Activated T-helper 17 cell treated with anti-CD3 and anti-CD28 coated beads, Interleukin-2, amount 50 U/mL, for 72 hours (primary cell): Measurements from ENCODE around the gene GART. TPM values are rescaled to one million over a fixed set of nuclear protein-coding genes. Genes with fewer than 3 reads are reported as not detected.
A peak's percentile ranks its signal among the peaks of the same experiment; 100 is the strongest.
"Not testable (repeated sequence)": the region's sequence is repeated elsewhere in the genome, so short reads cannot be mapped to it uniquely, and the experiment has no call there.

ENCODE experiments used
- ATAC-seq: fragments of 150-1000 bp; cut with Tn5 transposase; replicated peaks from 2 replicates; pipeline ENCODE4 v1.10.0; 2021; ENCODE audit warnings: mild to moderate bottlenecking, moderate library complexity
- H3K27ac Mint-ChIP-seq: one replicate; pipeline ENCODE4 v1.8.0; 2022; ENCODE audit warnings: mixed read lengths
- H3K27me3 Mint-ChIP-seq: one replicate; pipeline ENCODE4 v1.8.0; 2022; ENCODE audit warnings: mixed read lengths
- H3K36me3 Mint-ChIP-seq: one replicate; pipeline ENCODE4 v1.8.0; 2022; ENCODE audit warnings: low read depth, mild to moderate bottlenecking, mixed read lengths
- H3K4me1 Mint-ChIP-seq: one replicate; pipeline ENCODE4 v1.8.0; 2022; ENCODE audit warnings: mixed read lengths
- H3K4me3 Mint-ChIP-seq: one replicate; pipeline ENCODE4 v1.8.0; 2022; ENCODE audit warnings: mild to moderate bottlenecking, mixed read lengths
- H3K9me3 Mint-ChIP-seq: one replicate; pipeline ENCODE4 v1.8.0; 2022; ENCODE audit warnings: mixed read lengths
- total RNA-seq, 2 donors: library from RNA; stranded (reverse); gene quantifications; one replicate each; pipeline ENCODE4 v1.2.3, GENCODE V29; 2022

The GART gene
- 100 to 1,000 TPM in 1 of 2 donors, 10 to 100 TPM in 1; 91.9 to 196 TPM for total RNA-seq

DNA sequence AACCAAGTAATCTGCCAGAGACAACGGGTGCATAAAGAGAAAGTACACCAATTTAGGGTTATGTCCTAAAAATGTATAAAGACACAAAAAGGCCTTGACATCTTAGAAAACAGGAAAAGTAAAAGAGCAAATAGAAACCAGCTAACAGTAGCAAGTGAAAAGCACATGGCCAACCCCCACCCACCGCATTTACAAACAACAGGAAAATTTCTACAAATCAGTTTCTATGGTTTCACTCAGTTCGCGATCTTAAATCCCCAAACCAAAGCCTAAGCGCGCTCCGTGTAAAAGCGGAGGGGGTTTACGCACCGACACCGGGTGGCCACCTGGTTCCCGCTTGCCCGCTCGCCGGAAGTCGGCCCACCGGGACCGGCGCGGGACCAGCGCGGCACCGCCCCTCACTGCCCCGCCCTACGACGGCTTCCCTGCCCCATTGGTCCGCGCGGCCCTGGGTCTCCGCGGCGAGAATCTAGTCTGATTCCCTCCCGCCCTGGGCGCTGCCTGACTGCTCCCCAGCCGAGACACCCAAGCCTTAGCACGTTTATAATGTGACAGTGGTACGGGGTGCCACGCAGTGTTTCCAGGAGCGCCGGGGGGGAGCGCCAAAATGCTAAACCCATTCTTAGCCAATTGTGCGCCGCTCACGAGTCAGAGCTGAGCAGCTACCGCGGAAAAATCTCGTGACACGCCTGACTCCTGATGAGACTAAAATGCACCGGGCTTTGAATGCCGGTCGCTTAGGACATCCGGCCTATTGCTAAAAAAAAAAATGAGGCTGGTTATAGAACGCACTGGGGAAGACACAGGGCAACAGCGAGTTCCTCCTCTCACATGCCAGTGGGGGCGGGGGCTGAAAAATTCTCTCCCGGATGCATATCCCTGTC is at the start of gene GART:
Gene GART, minus strand, starts transcription at position 362 of the 884 bp plus-strand sequence. CDS start 2,802 bp downstream, outside the sequence.
- peaks cover 86% of the 10 kb centered on the region for H3K36me3 Mint-ChIP-seq
- H3K4me1 Mint-ChIP-seq, result peaks cover 23% of the 10 kb centered on the region

DNA sequence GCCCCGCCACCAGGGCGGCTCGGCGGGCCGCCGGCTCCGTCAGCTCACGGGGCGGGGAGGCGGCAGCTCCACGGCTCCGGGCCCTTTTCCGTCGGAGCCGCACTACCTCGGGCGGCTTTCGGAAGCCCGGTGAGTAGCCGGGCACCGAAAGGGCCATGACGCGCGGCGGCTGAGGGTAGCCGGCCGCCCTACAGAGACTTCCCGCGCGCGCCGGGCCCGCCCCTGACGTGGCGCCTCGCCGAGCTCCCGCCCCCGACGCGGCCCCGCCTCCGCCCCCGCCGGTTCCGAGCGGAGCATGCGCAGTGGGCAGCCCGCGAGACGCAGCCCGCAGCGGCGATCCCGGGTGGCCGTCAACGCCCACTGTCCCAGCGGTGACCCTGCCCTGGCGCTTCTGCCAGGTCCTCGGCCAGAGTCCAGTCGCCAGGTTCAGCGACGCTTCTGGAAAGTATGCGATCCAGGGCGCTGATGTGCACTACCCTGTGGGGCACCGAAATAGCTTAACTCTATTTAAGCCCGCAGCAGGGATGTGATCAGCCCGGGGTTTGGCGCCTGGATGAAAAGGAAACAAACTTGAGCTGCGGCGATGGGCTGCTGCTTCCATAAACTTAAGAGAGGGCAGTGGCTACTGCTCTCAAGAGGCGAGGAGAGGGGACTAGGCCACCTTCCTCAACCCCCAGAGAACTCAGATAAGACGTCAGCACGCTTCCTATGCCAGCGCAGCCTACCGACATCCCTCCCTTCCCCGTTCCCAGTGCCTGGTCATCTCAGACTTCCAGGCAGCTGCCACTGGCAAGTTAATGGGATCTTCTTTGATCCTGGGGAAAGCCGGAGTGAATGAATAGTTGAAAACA is 46.8 kb upstream of the GART start, which contains the start of gene DONSON:
Gene DONSON, minus strand, starts transcription at position 200 of the 851 bp plus-strand sequence. Its CDS starts 43 bp downstream, at position 157.
- Mint-ChIP-seq H3K4me1 (peaks cover 11% of the 10 kb centered on the region), H3K9me3 (no peaks in the 10 kb centered on the region), H3K27me3 (no peaks in the 10 kb centered on the region), H3K36me3 (peaks cover 37% of the 10 kb centered on the region), H3K4me3 (peak within 1 kb of the TSS; percentile 93), H3K27ac (peak within 1 kb of the TSS; percentile 89)
- peak; percentile 98 for ATAC-seq

More for the DNA sequence above, at the start of gene GART:
- H3K9me3 Mint-ChIP-seq, result no peaks in the 10 kb centered on the region
- H3K4me3 Mint-ChIP-seq, result peak within 1 kb of the TSS; percentile 99
- H3K27me3 Mint-ChIP-seq, result no peaks in the 10 kb centered on the region
- ATAC-seq, result peak; percentile 70
- peak within 1 kb of the TSS; percentile 100 for H3K27ac Mint-ChIP-seq

DNA sequence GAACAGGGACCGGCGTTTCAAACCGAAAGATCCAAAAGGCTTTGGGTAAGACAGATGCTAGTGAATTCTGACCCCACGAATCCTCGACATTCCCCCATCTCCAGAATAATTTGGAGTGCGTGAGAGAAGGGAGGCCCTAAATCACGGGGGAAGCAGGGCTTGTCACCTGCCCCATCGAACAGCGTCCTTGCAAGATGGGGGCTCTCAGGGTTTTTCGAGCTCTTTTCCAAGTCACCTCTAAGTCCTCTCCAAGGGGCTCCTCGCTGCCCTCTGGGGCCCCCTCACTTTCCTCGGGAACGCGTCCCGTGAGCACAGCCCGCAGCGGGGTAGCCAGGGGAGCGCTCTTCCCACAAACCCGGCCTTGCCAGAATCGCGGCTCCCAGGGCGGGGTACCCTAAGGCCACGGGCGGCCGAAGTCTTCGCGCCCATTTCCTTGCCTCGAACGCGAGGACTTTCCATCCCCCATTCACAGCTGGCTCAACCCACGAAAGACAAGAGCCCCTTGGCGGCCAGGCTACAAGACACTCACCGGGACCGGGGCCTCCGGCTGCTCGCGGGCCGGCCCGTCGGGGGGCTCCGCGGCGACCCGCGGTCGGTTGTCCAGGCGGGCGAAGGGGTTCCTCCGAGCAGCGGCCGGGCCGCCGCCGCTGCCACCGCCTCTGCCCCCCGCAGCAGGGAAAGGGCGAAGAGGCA is 46.0 kb upstream of the GART start:
- Mint-ChIP-seq H3K27me3 (no peaks in the 10 kb centered on the region), H3K27ac (peak overlapping the region; percentile 83)
- peak; percentile 20 for ATAC-seq

DNA sequence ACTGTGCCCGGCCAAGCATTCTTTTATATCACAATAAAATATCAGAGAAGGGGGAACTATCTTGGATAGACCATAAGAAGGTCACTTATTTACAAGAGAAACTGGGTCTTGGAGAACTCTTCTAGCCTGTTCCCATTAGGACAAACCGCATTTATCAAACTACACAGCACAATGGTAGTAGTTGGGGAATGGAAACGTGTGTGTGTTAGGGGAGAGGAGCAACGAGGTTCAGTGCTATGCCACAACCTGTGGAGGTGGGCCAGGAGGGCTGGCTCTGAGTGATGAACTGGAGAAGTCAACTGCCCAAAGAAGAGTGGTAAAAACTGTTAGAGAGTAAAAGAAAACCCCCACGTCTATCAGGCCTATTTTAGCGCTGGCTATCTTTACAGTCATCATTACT is 45.0 kb upstream of the GART start:
- Mint-ChIP-seq H3K4me3 (peak overlapping the region; percentile 93), H3K9me3 (no peaks in the 10 kb centered on the region), H3K4me1 (peaks cover 11% of the 10 kb centered on the region), H3K27ac (no peak overlapping the region), H3K36me3 (peaks cover 47% of the 10 kb centered on the region), H3K27me3 (no peaks in the 10 kb centered on the region)
- no peak for ATAC-seq

More for the DNA sequence above, 46.0 kb upstream of the GART start:
- Mint-ChIP-seq H3K9me3 (no peaks in the 10 kb centered on the region), H3K4me3 (peak overlapping the region; percentile 93), H3K4me1 (peaks cover 11% of the 10 kb centered on the region), H3K36me3 (peaks cover 37% of the 10 kb centered on the region)

DNA sequence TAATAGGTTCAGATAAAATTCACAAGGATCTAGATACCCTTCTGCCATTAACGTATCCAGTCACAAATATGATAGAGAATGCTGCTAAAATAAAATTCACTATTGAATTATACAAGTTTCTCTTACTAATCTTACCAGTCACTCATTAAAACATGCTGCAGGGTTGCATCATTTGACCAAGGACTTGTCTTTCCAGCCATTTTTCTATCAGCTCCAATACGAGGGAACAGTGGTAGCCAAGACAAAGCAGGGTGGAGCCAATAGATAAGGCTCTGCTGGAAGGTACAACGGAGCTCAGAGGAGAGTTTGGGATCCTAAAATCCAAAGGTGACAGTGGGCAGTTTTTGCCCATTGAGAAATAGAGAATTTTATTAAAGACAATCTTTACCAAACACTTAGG is 42.5 kb upstream of the GART start:
- Mint-ChIP-seq H3K4me3 (no peak overlapping the region), H3K27me3 (no peaks in the 10 kb centered on the region), H3K36me3 (peaks cover 70% of the 10 kb centered on the region), H3K9me3 (no peaks in the 10 kb centered on the region), H3K4me1 (peaks cover 11% of the 10 kb centered on the region), H3K27ac (no peak overlapping the region)
- no peak for ATAC-seq

DNA sequence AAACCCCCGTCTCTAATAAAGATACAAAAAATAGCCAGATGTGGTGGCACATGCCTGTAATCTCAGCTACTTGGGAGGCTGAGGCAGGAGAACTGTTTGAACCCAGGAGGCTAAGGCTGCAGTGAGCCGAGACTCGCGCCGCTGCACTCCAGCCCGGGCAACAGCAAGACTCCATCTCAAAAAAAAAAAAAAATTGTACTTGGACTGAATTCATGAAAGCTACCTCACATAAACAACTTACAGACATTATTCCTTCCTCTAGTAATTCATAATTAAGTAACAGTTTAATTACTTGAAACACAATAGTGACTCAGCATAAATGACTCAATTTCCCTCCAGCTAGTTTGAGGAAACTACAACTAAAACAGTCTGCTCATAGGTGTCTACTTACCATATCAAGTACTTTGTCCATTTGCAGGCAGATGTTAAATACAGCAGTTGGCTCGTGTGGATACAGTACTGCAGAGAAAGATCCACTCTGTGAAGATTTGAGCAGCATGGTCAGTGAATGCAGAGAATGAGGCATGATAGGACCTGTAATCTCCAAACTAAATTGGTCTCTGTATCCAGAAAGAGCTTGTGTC is 37.1 kb upstream of the GART start:
- H3K4me1 Mint-ChIP-seq, result peaks cover 5% of the 10 kb centered on the region
- H3K27ac Mint-ChIP-seq, result peak overlapping the region; percentile 75
- H3K9me3 Mint-ChIP-seq, result no peaks in the 10 kb centered on the region
- H3K4me3 Mint-ChIP-seq, result no peak overlapping the region
- H3K27me3 Mint-ChIP-seq, result no peaks in the 10 kb centered on the region
- peaks cover 87% of the 10 kb centered on the region for H3K36me3 Mint-ChIP-seq
- ATAC-seq, result peak; percentile 43

DNA sequence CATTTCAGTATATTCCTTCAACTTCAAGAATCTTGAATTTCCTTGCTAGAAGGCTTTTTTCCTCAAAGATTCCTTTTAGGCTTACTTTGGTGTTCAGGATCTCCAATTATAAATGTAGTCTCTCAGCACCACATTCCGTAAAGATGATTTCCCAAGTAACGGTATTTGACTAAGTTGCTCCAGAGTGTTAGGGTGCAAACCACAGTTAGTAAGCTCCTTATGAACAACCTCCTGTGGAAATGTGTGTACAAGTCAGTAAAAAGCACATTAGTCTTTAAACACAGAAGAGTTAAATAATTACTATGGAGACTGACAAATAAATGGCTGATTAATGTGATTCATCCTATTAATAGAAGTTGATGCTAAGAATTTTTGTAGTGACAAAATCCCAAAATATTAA is 36.3 kb upstream of the GART start:
- peaks cover 5% of the 10 kb centered on the region for H3K4me1 Mint-ChIP-seq
- H3K9me3 Mint-ChIP-seq, result no peaks in the 10 kb centered on the region
- H3K27me3 Mint-ChIP-seq, result no peaks in the 10 kb centered on the region
- no peak overlapping the region for H3K4me3 Mint-ChIP-seq
- H3K27ac Mint-ChIP-seq, result no peak overlapping the region
- peaks cover 95% of the 10 kb centered on the region for H3K36me3 Mint-ChIP-seq
- ATAC-seq, result no peak

DNA sequence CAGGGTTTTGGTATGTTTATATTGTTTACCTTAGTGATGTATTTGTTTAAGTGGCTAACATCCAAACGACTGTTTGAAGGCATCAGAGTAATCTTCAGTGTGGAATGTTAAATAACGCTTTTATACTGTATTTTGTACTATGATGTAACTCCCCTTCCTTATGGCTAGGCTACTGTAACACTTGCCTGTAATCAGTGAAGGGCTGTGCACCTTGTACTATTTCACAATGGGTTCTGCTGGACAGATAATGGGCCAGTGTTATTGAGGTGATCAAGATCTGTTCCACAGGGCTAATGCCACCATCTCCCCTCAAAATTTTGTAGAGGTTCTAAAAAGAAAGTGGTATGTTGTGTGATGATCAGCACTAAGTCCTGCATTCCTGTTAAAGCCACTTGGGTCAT is 34.8 kb upstream of the GART start:
- Mint-ChIP-seq H3K36me3 (peaks cover 98% of the 10 kb centered on the region), H3K27ac (peak overlapping the region; percentile 22)
- not testable (repeated sequence) for H3K9me3 Mint-ChIP-seq, ATAC-seq, H3K4me3 Mint-ChIP-seq, H3K27me3 Mint-ChIP-seq, H3K4me1 Mint-ChIP-seq

DNA sequence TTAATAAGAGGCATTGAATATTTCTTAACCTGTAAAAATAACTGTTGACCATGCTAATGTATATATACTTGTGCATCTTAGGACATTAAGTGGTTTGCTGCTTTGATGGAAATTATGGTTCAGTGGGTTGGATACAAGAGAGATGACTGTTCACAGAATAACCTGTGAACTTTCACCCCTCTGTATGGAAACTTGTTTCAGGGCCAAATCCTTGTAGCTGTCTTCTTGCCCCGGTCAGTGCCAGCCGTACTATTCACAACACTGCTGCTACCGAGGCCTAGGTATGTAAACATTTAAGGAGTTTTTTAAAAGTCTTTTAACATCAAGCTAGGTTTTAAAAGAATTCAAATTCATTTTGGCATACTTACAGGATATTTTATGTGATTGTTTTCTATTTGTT is 30.4 kb upstream of the GART start:
- peaks cover 6% of the 10 kb centered on the region for H3K4me1 Mint-ChIP-seq
- no peaks in the 10 kb centered on the region for H3K9me3 Mint-ChIP-seq
- H3K36me3 Mint-ChIP-seq, result peaks cover 95% of the 10 kb centered on the region
- no peaks in the 10 kb centered on the region for H3K27me3 Mint-ChIP-seq
- H3K4me3 Mint-ChIP-seq, result no peak overlapping the region
- H3K27ac Mint-ChIP-seq, result peak overlapping the region; percentile 33
- peak; percentile 16 for ATAC-seq

DNA sequence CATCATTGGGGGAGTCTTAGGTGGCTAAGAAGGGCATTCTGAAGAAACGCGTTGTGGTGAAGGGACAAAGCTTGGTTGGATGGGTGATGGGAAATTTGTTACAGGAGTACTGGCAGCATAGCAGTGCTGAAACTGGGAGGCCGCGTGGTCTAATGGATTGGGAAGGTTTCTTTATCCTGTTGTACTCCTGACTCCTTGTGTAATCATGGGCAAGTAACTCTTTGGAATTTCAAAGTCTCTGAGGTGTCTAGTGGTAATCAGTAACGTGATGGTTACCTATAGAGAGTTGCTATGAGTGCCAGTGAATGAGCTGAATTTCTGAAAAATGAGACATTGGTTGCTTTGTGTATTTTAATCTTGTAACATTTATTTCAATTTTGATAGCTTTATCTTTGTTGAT is 28.1 kb upstream of the GART start:
- Mint-ChIP-seq H3K4me1 (peaks cover 6% of the 10 kb centered on the region), H3K4me3 (no peak overlapping the region), H3K27ac (peak overlapping the region; percentile 51), H3K9me3 (no peaks in the 10 kb centered on the region), H3K36me3 (peaks cover 90% of the 10 kb centered on the region), H3K27me3 (no peaks in the 10 kb centered on the region)
- ATAC-seq, result no peak

DNA sequence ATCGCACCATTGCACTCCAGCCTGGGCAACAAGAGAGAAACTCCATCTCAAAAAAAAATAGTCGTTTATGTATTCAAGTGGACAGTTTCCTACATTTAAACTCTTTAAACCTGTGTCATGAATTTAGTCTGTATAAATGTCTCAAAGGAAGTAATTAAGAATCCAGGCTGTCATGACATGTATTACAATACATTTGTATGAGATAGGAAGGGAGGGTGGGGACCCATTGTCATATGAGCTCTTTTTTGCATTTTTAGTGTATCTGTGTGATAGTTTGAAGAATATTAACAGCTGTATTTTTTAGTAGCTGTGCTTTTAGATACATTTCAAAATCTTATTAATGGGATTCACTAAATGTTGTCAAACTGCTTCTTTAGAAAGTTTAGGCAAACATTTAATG is 26.5 kb upstream of the GART start:
- Mint-ChIP-seq H3K36me3 (peaks cover 90% of the 10 kb centered on the region), H3K9me3 (no peaks in the 10 kb centered on the region), H3K27ac (peak overlapping the region; percentile 22), H3K27me3 (no peaks in the 10 kb centered on the region), H3K4me3 (no peak overlapping the region), H3K4me1 (peaks cover 6% of the 10 kb centered on the region)
- no peak for ATAC-seq

DNA sequence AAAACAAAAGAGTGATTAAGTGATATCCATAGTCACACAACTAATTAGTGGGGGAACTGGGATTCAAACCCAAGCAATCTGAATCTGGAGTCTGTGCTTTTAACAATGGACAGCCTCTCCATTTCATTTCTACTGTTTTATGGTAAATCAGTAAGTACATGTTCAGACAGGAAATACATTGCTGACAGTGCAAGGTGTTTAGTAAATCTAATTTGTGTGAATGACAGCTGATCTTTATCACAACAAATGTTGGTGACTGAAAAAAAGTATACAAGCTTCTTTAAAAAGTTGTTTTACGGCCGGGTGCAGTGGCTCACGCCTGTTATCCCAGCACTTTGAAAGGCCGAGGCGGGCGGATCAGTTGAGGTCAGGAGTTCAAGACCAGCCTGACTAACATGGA is 26.0 kb upstream of the GART start:
- Mint-ChIP-seq H3K27me3 (no peaks in the 10 kb centered on the region), H3K27ac (peak overlapping the region; percentile 22), H3K9me3 (no peaks in the 10 kb centered on the region), H3K4me3 (no peak overlapping the region), H3K36me3 (peaks cover 90% of the 10 kb centered on the region), H3K4me1 (peaks cover 6% of the 10 kb centered on the region)
- ATAC-seq, result no peak

DNA sequence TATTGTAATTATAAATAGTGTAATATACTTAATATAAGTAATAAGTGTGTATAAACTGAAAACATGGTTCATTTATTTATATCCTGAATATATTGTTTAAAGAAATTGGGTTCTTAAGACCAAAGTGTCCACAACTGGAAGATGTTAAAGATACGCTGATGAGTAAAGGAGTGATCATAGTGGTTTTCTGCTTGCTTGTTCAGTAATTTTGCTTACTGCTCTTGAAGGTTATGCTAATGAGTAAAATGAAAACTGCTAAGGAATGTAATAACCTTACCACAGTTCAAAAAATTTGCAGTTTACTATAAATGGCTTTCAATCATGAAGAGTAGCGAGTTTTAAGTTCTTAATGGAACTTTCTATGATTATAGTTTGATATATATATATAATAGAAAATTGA is 24.6 kb upstream of the GART start:
- Mint-ChIP-seq H3K4me1 (peaks cover 7% of the 10 kb centered on the region), H3K4me3 (no peak overlapping the region), H3K36me3 (peaks cover 88% of the 10 kb centered on the region), H3K27ac (peak overlapping the region; percentile 41), H3K9me3 (no peaks in the 10 kb centered on the region), H3K27me3 (no peaks in the 10 kb centered on the region)
- ATAC-seq, result peak; percentile 94

DNA sequence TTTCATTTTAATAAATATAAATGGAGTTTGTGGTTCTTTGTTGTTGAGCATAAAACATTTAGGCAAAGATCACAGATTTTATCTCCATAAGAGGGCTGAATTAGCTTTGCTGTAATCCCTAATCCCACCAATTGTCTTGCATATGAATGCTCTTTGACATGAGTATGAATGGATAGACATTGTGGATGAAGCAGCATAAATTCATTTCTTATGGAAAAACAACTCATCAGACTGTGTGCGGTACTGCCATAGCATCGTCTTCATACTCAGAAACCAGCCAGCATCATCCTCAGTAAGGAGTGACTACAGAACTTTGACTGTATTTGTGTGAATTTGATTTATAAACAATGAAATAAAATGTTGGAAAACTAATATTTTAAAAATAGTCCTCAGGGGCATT is 20.5 kb upstream of the GART start:
- Mint-ChIP-seq H3K4me3 (no peak overlapping the region), H3K36me3 (peaks cover 93% of the 10 kb centered on the region), H3K4me1 (peaks cover 15% of the 10 kb centered on the region), H3K9me3 (no peaks in the 10 kb centered on the region), H3K27me3 (no peaks in the 10 kb centered on the region), H3K27ac (no peak overlapping the region)
- no peak for ATAC-seq
